A549 (cell line): ENCODE measurements around the gene SRL. TPM values are rescaled to one million over a fixed set of nuclear protein-coding genes. Genes with fewer than 3 reads are reported as not detected.

ENCODE experiments used
- ATAC-seq, 2 experiments: fragments of 200-7000 bp in 1 of 2; fragments of >200 bp in 1 of 2; cut with Nextera tagmentation in 1 of 2; cut with Tn5 transposase in 1 of 2; 3 replicates each; pipeline versions ENCODE4 v1.8.0 to v1.9.1; 2018 to 2020; ENCODE audit warnings: mild to moderate bottlenecking in 1 of 2, moderate library complexity in 1 of 2
- CTCF ChIA-PET: fragments of 300-600 bp; sonication (Branson Sonifier 250); formaldehyde crosslinking; extraction: SDS; loops from one replicate; lab custom pipeline; 2021; ENCODE audit warnings: antibody characterized with exemption, inconsistent platforms; lab: Yijun Ruan, JAX
- POLR2A ChIA-PET: fragments of 350-600 bp; formaldehyde crosslinking; extraction: SDS; loops from one replicate; lab custom pipeline; 2021; ENCODE audit warnings: antibody characterized with exemption, inconsistent platforms; lab: Yijun Ruan, JAX
- DNase-seq, 2 experiments: peaks; one replicate each; pipeline versions ENCODE4 v3.0.0 to v3.0.0-alpha.2; 2011 to 2016; ENCODE audit warnings: low read depth in 1 of 2, low spot score in 1 of 2
- FAIRE-seq: peaks from 2 replicates; lab custom pipeline; 2011; peaks lifted over from hg19 to GRCh38; lab: Jason Lieb, UNC
- H3K27ac ChIP-seq, 2 experiments: fragments of >200 bp; sonication (Bioruptor Twin); formaldehyde crosslinking; 3 replicates each; pipeline ENCODE4 v1.5.1; 2016 to 2017
- H3K4me1 ChIP-seq: fragments of >200 bp; sonication (Bioruptor Twin); formaldehyde crosslinking; 3 replicates; pipeline ENCODE4 v1.6.1; 2016
- H3K4me2 ChIP-seq: fragments of >200 bp; sonication (Bioruptor Twin); formaldehyde crosslinking; 3 replicates; pipeline ENCODE4 v1.6.1; 2016
- H3K4me3 ChIP-seq: fragments of >200 bp; sonication (Bioruptor Twin); formaldehyde crosslinking; 3 replicates; pipeline ENCODE4 v1.5.1; 2016
- H3K9me3 ChIP-seq: fragments of >200 bp; sonication (Bioruptor Twin); formaldehyde crosslinking; 3 replicates; pipeline ENCODE4 v1.6.1; 2016
- CHD2 ChIP-seq: fragments of 150-350 bp; IDR thresholded peaks from 2 replicates; pipeline ENCODE4 v1.6.1; 2014; ENCODE audit warnings: low read length; ENCODE audit not compliant: partially characterized antibody
- CHD4 ChIP-seq: fragments of 200-600 bp; sonication (generic); IDR thresholded peaks from 2 replicates; pipeline ENCODE4 v1.6.1; 2016; ENCODE audit warnings: antibody characterized with exemption, mild to moderate bottlenecking, borderline replicate concordance
- EHF ChIP-seq: fragments of 250-450 bp; sonication (Bioruptor Pico); IDR thresholded peaks from 2 replicates; pipeline ENCODE4 v1.5.0; 2020; ENCODE audit warnings: mild to moderate bottlenecking
- FOSB ChIP-seq: fragments of 250-450 bp; sonication (Bioruptor Pico); IDR thresholded peaks from 2 replicates; pipeline ENCODE4 v1.5.0; 2020; ENCODE audit warnings: mild to moderate bottlenecking, moderate library complexity
- HDAC2 ChIP-seq: fragments of 200-600 bp; sonication (generic); IDR thresholded peaks from 2 replicates; pipeline ENCODE4 v1.6.1; 2016
- HOXB13 ChIP-seq: fragments of 250-450 bp; sonication (Bioruptor Pico); IDR thresholded peaks from 2 replicates; pipeline ENCODE4 v1.5.0; 2020; ENCODE audit warnings: low read depth, mild to moderate bottlenecking, moderate library complexity
- JUN ChIP-seq, 2 experiments: fragments of >200 bp; sonication (Bioruptor Twin); formaldehyde crosslinking; IDR thresholded peaks; 2 replicates in 1 of 2; 3 replicates in 1 of 2; pipeline ENCODE4 v1.6.1; 2016 to 2017
- MAFK ChIP-seq: fragments of 450-650 bp; IDR thresholded peaks from 2 replicates; pipeline ENCODE4 v1.6.1; 2014; ENCODE audit not compliant: partially characterized antibody
- MYC ChIP-seq: IDR thresholded peaks from 2 replicates; pipeline ENCODE4 v1.6.1; 2012; ENCODE audit warnings: mild to moderate bottlenecking, inconsistent platforms, low read length, improper control_type of control experiment, borderline replicate concordance
- NFE2L2 ChIP-seq: fragments of 150-350 bp; conservative IDR thresholded peaks from 2 replicates; pipeline ENCODE4 v1.6.1; 2014; ENCODE audit warnings: low read length
- NPAS2 ChIP-seq: fragments of 250-450 bp; sonication (Bioruptor Pico); IDR thresholded peaks from 2 replicates; pipeline ENCODE4 v1.8.0; 2022; ENCODE audit warnings: mild to moderate bottlenecking, moderate library complexity, borderline replicate concordance
- NR3C1 ChIP-seq: fragments of >200 bp; sonication (Bioruptor Twin); formaldehyde crosslinking; IDR thresholded peaks from 3 replicates; pipeline ENCODE4 v1.6.1; 2017
- PHF8 ChIP-seq: fragments of 200-600 bp; sonication (generic); IDR thresholded peaks from 2 replicates; pipeline ENCODE4 v1.6.1; 2016; ENCODE audit warnings: low read depth, mild to moderate bottlenecking, antibody characterized with exemption, moderate library complexity, borderline replicate concordance
- POLR2A ChIP-seq: IDR thresholded peaks from 2 replicates; pipeline ENCODE4 v1.6.1; 2012; ENCODE audit warnings: mild to moderate bottlenecking, low read length
- RAD21 ChIP-seq, 2 experiments: fragments of >200 bp in 1 of 2; sonication (Bioruptor Twin) in 1 of 2; formaldehyde crosslinking in 1 of 2; IDR thresholded peaks in 1 of 2; conservative IDR thresholded peaks in 1 of 2; 2 replicates in 1 of 2; 3 replicates in 1 of 2; pipeline ENCODE4 v1.6.1; 2012 to 2018; ENCODE audit warnings: inconsistent platforms in 1 of 2
- RARB ChIP-seq: fragments of 250-450 bp; sonication (Bioruptor Pico); IDR thresholded peaks from 2 replicates; pipeline ENCODE4 v1.8.0; 2021; ENCODE audit warnings: mild to moderate bottlenecking, moderate library complexity
- RCOR1 ChIP-seq: fragments of 150-350 bp; IDR thresholded peaks from 2 replicates; pipeline ENCODE4 v1.6.1; 2014; ENCODE audit warnings: antibody characterized with exemption, low read length, low read depth
- REST ChIP-seq: fragments of 200-600 bp; sonication (generic); IDR thresholded peaks from 2 replicates; pipeline ENCODE4 v1.6.1; 2016; ENCODE audit warnings: antibody characterized with exemption, mild to moderate bottlenecking, moderate library complexity
- WGBS: methylation state at CpG from one replicate; pipeline ENCODE4 v1.1.6; 2017; ENCODE audit errors: missing lambda C conversion rate; 5-methylcytosine and 5-hydroxymethylcytosine counted together
- polyA plus RNA-seq, 4 experiments: library from polyadenylated mRNA; depleted of rRNA in 3 of 4; stranded (reverse); fragments of >200 nt; fragmentation: RNase III in 1 of 4; extraction: RNeasy Plus Mini Kit Qiagen cat#74134 plus additional on column Dnase treatment in 1 of 4; gene quantifications; 2 replicates in 3 of 4; 3 replicates in 1 of 4; pipeline ENCODE4 v1.2.3, GENCODE V29; 2011 to 2017
- TF ChIP-seq, protein P1 (sequence below): fragments of 250-450 bp; sonication (Bioruptor Pico); IDR thresholded peaks from 2 replicates; pipeline ENCODE4 v1.5.0; 2021; ENCODE audit warnings: mild to moderate bottlenecking, moderate library complexity, borderline replicate concordance

SRL gene
- polyA plus RNA-seq, 2 of the 4 experiments (the other 2 are of a cell fraction) = 0.03 TPM; not detected in 1

DNA sequence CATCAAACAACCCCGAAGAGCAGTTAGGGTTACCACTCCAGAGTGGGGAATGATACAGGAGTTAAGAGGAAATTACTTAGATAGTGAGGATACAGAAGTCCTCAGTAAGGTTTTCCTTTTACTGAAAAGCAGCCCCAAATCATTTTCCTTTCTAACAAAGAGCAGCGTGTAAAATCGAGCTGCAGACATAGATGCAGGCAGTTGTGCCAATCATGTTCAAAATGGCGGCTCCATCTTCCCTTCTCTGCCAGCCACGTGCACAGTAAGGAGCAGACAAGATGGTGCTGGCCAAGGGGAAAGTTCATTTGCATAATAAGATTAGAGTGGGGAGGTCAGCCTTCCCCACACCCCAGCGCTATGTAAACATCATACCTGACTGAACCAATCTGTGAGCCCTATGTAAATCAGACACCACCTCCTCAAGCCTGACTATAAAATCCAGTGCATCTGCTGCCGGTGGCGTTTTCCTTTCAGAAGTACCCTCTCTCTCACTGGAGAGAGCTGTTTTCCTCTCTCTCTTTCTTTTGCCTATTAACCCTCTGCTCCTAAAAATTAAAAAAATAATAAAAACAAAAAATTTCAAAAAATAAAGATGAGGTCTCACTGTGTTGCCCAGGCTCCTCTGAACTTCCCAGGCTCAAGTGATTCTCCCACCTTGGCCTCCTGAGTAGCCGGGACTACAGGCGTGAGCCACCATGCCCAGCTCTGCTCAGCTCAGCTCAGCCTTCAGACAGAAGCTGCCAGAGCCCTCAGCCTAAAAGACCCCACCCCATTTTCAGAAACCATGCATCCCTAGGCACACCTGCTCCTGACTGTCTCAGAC is 2.6 kb upstream of the SRL start:
- Histone ChIP-seq H3K27ac (no peak overlapping the region), H3K9me3 (no peaks in the 10 kb centered on the region), H3K4me1 (no peaks in the 10 kb centered on the region), H3K4me2 (no peak overlapping the region)
- CTCF ChIA-PET = interaction anchor here (0.9 to 16.9 kb wide), 6 partner anchors 9 to 330 kb away, joined by 3 to 203 read pairs (median 4); no protein-coding TSS in a partner anchor
- POLR2A ChIA-PET = interaction anchor here (1.6 kb wide), 1 partner anchor 9 kb away, joined by 4 read pairs; no protein-coding TSS in a partner anchor
- TF ChIP-seq JUN (IDR thresholded peaks at IDR 0.05) (no peak), RARB (CRISPR knock-in tag) (no peak), RAD21 (conservative IDR thresholded peaks at IDR 0.05 in 1 of 2, IDR thresholded peaks at IDR 0.05 in 1 of 2) (no peak), CHD4 (no peak)
- TF ChIP-seq, all 56 proteins: peak for 0
- FAIRE-seq (no peak), ATAC-seq (no peak), DNase-seq (no peak)
- WGBS = 79% methylated on average over 10 of the region's 10 CpGs
- no peak overlapping the region for H3K4me3 ChIP-seq

- no peak overlapping the region for H3K27ac ChIP-seq
- POLR2A ChIA-PET = interaction anchor here (2.1 kb wide), 1 partner anchor 13 kb away, joined by 6 read pairs; no protein-coding TSS in a partner anchor
- 76% methylated on average over 17 of the region's 17 CpGs for WGBS
- TF ChIP-seq JUN (IDR thresholded peaks at IDR 0.05) (no peak), POLR2A (no peak)
- TF ChIP-seq, all 56 proteins: peak for 0
- CTCF ChIA-PET = interaction anchor here (1.3 to 4.8 kb wide), 4 partner anchors 12 to 259 kb away, joined by 3 to 32 read pairs (median 4); no protein-coding TSS in a partner anchor
- H3K4me2 ChIP-seq = no peak overlapping the region
- DNase-seq (no peak), FAIRE-seq (no peak), ATAC-seq (no peak)
- no peak overlapping the region for H3K4me3 ChIP-seq
- H3K9me3 ChIP-seq = no peaks in the 10 kb centered on the region
- H3K4me1 ChIP-seq = no peaks in the 10 kb centered on the region
Observed at GRCh38 chr16:4241258-4241927, 487 bp downstream of the SRL start.

GRCh38 chr16:4240624-4241023 is 1.3 kb downstream of the SRL start:
- no peaks in the 10 kb centered on the region for H3K9me3 ChIP-seq
- TF ChIP-seq REST = no peak
- no peak for TF ChIP-seq FOSB (CRISPR knock-in tag)
- no peak for TF ChIP-seq NR3C1
- no peak for TF ChIP-seq NPAS2 (CRISPR knock-in tag)
- no peak for TF ChIP-seq RAD21 (conservative IDR thresholded peaks at IDR 0.05 in 1 of 2, IDR thresholded peaks at IDR 0.05 in 1 of 2)
- TF ChIP-seq EHF (CRISPR knock-in tag) = no peak
- TF ChIP-seq NFE2L2 = no peak
- TF ChIP-seq, all 56 proteins: peak for 0
- 87% methylated on average over 12 of the region's 12 CpGs for WGBS
- no peak overlapping the region for H3K4me3 ChIP-seq
- ATAC-seq (no peak), DNase-seq (no peak), FAIRE-seq (no peak)
- POLR2A ChIA-PET = no interaction called here
- H3K27ac ChIP-seq = no peak overlapping the region
- CTCF ChIA-PET = interaction anchor here (1.2 to 3.5 kb wide), 2 partner anchors 13 to 258 kb away, joined by 4 to 24 read pairs; no protein-coding TSS in a partner anchor
- H3K4me1 ChIP-seq = no peaks in the 10 kb centered on the region
- H3K4me2 ChIP-seq = no peak overlapping the region

DNA sequence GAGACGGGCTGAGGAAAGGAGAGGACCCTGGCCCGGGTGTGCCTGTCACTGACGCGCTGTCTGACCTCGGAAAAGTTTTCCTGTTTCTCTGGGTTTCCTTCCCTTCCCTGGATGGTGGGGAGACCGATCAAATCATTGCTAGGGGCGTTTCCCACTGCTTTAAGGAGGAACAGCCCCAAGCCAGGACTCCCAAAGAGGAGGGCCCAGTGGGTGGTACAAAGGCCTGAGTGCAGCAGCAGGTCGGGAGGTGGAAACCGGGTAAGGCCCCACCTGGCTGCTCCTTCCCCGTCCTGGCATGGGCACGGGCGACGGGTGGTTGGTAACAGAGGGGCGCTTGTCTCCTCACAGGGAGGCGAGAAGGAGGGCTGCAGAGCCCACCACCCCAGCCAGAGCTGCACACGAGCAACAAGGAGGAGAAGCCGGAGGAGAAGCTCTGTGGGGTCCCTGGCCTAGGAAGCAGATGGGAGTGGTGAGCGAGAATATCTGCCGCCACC is 2.2 kb downstream of the SRL start:
- Histone ChIP-seq H3K27ac (no peak overlapping the region), H3K9me3 (no peaks in the 10 kb centered on the region), H3K4me1 (no peaks in the 10 kb centered on the region), H3K4me2 (no peak overlapping the region), H3K4me3 (no peak overlapping the region)
- FAIRE-seq (no peak), DNase-seq (no peak), ATAC-seq (no peak)
- CTCF ChIA-PET = interaction anchor here (0.8 to 3.5 kb wide), 3 partner anchors 14 to 257 kb away, joined by 4 to 24 read pairs (median 4); no protein-coding TSS in a partner anchor
- 84% methylated on average over 19 of the region's 19 CpGs for WGBS
- POLR2A ChIA-PET = interaction anchor here (0.8 kb wide), 1 partner anchor 13 kb away, joined by 3 read pairs; no protein-coding TSS in a partner anchor
- TF ChIP-seq RCOR1 = no peak
- TF ChIP-seq MAFK = no peak
- no peak for TF ChIP-seq HDAC2
- no peak for TF ChIP-seq PHF8
- TF ChIP-seq, protein P1, sequence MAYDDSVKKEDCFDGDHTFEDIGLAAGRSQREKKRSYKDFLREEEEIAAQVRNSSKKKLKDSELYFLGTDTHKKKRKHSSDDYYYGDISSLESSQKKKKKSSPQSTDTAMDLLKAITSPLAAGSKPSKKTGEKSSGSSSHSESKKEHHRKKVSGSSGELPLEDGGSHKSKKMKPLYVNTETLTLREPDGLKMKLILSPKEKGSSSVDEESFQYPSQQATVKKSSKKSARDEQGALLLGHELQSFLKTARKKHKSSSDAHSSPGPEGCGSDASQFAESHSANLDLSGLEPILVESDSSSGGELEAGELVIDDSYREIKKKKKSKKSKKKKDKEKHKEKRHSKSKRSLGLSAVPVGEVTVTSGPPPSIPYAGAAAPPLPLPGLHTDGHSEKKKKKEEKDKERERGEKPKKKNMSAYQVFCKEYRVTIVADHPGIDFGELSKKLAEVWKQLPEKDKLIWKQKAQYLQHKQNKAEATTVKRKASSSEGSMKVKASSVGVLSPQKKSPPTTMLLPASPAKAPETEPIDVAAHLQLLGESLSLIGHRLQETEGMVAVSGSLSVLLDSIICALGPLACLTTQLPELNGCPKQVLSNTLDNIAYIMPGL = no peak
- no peak for TF ChIP-seq CHD2
- no peak for TF ChIP-seq MYC
- TF ChIP-seq HOXB13 (CRISPR knock-in tag) = no peak
